Ovary (tissue), 3 donors: ENCODE results near the gene NRXN3.

Experiments used
- CTCF ChIP-seq, 3 donors: fragments of 450-650 bp in 2 of 3; fragments of 200-600 bp in 1 of 3; IDR thresholded peaks; one replicate each; pipeline versions ENCODE4 v1.5.1 to v1.8.0; 2016 to 2022; ENCODE audit warnings: antibody characterized with exemption in 3 of 3, mild to moderate bottlenecking in 1 of 3
- EP300 ChIP-seq: sonication (generic); formaldehyde crosslinking; IDR thresholded peaks from one replicate; pipeline ENCODE4 v1.6.1; 2017; ENCODE audit warnings: antibody characterized with exemption
- POLR2A ChIP-seq: fragments of 450-650 bp; IDR thresholded peaks from one replicate; pipeline ENCODE4 v1.6.1; 2017; ENCODE audit warnings: antibody characterized with exemption, mild to moderate bottlenecking, moderate library complexity
- donor health status: DM: no; HTN: no; CAD: no.

GRCh38 chr14:79080040-79080439 is 909.9 kb downstream of the NRXN3 start:
- TF ChIP-seq CTCF (IDR thresholded peaks at IDR 0.05) (no peak), EP300 (no peak), POLR2A (no peak)
